ENCODE results near the gene TARBP2. TPM values are rescaled to one million over a fixed set of nuclear protein-coding genes. Genes with fewer than 3 reads are reported as not detected.

TARBP2 gene
- polyA plus RNA-seq, 1 of the 3 experiments (the other 2 are of a cell fraction), result 57.8 TPM

DNA sequence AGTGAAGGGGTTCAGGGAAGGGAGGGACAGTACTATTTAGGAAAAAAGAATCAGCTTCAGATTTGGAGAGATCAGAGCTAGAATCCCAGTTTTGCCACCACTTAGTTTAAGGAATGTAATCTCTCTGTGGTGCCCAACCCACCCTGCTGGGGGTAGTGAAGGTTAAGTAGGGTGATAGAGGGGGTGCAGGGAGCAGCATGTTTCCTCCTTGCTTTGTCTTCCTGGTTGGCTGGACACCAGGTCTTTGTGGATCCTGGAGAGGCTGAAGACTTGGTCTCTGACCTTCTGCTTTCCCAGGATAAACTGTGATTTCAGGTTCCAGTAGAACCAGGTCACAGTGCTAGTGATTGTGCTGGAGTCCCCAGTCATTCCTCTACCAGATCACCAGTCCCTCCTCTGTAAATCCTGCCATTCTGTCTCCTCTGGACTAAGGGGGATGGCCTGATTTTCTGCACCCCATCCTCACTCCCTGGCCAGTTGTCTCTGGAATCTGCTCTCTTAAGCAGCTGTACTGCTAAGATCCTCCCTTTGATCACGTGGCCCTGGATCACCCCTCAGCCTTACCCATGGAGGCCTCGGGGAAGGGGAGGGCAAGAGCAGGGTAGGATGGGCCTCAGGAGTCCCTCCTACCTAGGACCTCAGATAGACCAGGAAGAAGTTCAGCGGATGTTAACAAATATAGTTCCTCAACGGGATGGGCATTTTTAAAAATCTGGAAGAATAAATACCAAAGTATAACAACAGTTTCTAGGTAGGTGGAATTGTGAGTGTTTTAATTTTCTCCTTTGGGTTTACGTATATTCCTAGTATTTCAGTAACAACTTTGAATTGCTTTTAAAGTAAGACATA, 5.0 kb upstream of the TARBP2 start:
- Histone ChIP-seq H3K4me3 (ENCODE audit: low read depth in 2 of 2, low read length in 1 of 2) (no peak overlapping the region), H3K79me2 (ENCODE audit: insufficient read depth) (peaks cover 42% of the 10 kb centered on the region), H3K36me3 (replicated peaks in 1 of 2; ENCODE audit: control insufficient read depth in 1 of 2, insufficient read depth in 2 of 2, low read length in 1 of 2) (peaks cover 3 to 5% of the 10 kb centered on the region in 2 experiments), H3F3A (replicated peaks; ENCODE audit: insufficient read depth) (peaks cover 27% of the 10 kb centered on the region), H2AFZ (ENCODE audit: low read depth) (no peak overlapping the region), H3K9ac (no peak overlapping the region), H3K9me2 (no peaks in the 10 kb centered on the region), H3K9me3 (no peaks in the 10 kb centered on the region), H3K27me3 (ENCODE audit: insufficient read depth) (no peaks in the 10 kb centered on the region), H3K4me1 (ENCODE audit: control insufficient read depth in 1 of 2, insufficient read depth in 2 of 2, low read depth in 1 of 2, low read length in 1 of 2) (peaks cover 24 to 43% of the 10 kb centered on the region in 2 experiments), H3K4me2 (peak overlapping the region; percentile 15), H3K27ac (ENCODE audit: low read depth in 2 of 2, low read length in 1 of 2) (peak overlapping the region in 1 of 2 experiments; percentile 6; a peak in 2 of 4 replicates), H4K20me1 (ENCODE audit: insufficient read depth) (no peaks in the 10 kb centered on the region)
- DNase-seq, result no peak
- CTCF ChIA-PET, result interaction anchor here (0.9 to 1.7 kb wide), 5 partner anchors 12 to 151 kb away, joined by 3 to 5 read pairs (median 5); no protein-coding TSS in a partner anchor
- WGBS (ENCODE audit: low lambda C conversion rate), result 64% methylated on average over 5 of the region's 5 CpGs
- no peak for TF ChIP-seq SMC3 (IDR thresholded peaks at IDR 0.05; ENCODE audit: low read depth, low read length)
- no peak for TF ChIP-seq YY1 (IDR thresholded peaks at IDR 0.05; ENCODE audit: low read depth)
- TF ChIP-seq RXRA (IDR thresholded peaks at IDR 0.05; ENCODE audit: borderline replicate concordance, low read depth), result no peak
- no peak for TF ChIP-seq MXI1 (IDR thresholded peaks at IDR 0.05; ENCODE audit: low read depth, low read length)
- TF ChIP-seq, protein P1, sequence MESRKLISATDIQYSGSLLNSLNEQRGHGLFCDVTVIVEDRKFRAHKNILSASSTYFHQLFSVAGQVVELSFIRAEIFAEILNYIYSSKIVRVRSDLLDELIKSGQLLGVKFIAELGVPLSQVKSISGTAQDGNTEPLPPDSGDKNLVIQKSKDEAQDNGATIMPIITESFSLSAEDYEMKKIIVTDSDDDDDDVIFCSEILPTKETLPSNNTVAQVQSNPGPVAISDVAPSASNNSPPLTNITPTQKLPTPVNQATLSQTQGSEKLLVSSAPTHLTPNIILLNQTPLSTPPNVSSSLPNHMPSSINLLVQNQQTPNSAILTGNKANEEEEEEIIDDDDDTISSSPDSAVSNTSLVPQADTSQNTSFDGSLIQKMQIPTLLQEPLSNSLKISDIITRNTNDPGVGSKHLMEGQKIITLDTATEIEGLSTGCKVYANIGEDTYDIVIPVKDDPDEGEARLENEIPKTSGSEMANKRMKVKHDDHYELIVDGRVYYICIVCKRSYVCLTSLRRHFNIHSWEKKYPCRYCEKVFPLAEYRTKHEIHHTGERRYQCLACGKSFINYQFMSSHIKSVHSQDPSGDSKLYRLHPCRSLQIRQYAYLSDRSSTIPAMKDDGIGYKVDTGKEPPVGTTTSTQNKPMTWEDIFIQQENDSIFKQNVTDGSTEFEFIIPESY (IDR thresholded peaks at IDR 0.05; ENCODE audit: borderline replicate concordance, low read depth), result no peak
- TF ChIP-seq, protein P2, sequence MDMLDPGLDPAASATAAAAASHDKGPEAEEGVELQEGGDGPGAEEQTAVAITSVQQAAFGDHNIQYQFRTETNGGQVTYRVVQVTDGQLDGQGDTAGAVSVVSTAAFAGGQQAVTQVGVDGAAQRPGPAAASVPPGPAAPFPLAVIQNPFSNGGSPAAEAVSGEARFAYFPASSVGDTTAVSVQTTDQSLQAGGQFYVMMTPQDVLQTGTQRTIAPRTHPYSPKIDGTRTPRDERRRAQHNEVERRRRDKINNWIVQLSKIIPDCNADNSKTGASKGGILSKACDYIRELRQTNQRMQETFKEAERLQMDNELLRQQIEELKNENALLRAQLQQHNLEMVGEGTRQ (IDR thresholded peaks at IDR 0.05; ENCODE audit: borderline replicate concordance, low read depth, low read length), result 0 out of 2 replicates have a peak, but pooled peaks have one; percentile 21
- TF ChIP-seq, protein P3, sequence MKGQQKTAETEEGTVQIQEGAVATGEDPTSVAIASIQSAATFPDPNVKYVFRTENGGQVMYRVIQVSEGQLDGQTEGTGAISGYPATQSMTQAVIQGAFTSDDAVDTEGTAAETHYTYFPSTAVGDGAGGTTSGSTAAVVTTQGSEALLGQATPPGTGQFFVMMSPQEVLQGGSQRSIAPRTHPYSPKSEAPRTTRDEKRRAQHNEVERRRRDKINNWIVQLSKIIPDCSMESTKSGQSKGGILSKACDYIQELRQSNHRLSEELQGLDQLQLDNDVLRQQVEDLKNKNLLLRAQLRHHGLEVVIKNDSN (IDR thresholded peaks at IDR 0.05; ENCODE audit: borderline replicate concordance, low read depth), result peak; percentile 86
- TF ChIP-seq, protein P4, sequence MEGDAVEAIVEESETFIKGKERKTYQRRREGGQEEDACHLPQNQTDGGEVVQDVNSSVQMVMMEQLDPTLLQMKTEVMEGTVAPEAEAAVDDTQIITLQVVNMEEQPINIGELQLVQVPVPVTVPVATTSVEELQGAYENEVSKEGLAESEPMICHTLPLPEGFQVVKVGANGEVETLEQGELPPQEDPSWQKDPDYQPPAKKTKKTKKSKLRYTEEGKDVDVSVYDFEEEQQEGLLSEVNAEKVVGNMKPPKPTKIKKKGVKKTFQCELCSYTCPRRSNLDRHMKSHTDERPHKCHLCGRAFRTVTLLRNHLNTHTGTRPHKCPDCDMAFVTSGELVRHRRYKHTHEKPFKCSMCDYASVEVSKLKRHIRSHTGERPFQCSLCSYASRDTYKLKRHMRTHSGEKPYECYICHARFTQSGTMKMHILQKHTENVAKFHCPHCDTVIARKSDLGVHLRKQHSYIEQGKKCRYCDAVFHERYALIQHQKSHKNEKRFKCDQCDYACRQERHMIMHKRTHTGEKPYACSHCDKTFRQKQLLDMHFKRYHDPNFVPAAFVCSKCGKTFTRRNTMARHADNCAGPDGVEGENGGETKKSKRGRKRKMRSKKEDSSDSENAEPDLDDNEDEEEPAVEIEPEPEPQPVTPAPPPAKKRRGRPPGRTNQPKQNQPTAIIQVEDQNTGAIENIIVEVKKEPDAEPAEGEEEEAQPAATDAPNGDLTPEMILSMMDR (IDR thresholded peaks at IDR 0.05), result no peak
- no peak for TF ChIP-seq NFIC (IDR thresholded peaks at IDR 0.05; ENCODE audit: borderline replicate concordance)
- POLR2A ChIA-PET, result no interaction called here

Measured in SK-N-SH (cell line).